Esophagus squamous epithelium (tissue), 5 donors: ENCODE data around the gene PARD3B. TPM values are rescaled to one million over a fixed set of nuclear protein-coding genes. Genes with fewer than 3 reads are reported as not detected.

Experiments
- DNase-seq: peaks from one replicate; lab custom pipeline; 2025; lab: John Stamatoyannopoulos, UW
- H3K27ac ChIP-seq, 4 donors: fragments of 200-600 bp; sonication (generic); one replicate each; pipeline ENCODE4 v1.5.1; 2016 to 2019; ENCODE audit warnings: mild to moderate bottlenecking in 1 of 4
- H3K27me3 ChIP-seq, 4 donors: fragments of 200-600 bp; sonication (generic); 1 replicate in 3 of 4; 2 replicates in 1 of 4; pipeline versions ENCODE4 v1.5.1 to v1.6.0; 2017 to 2021; ENCODE audit warnings: antibody characterized with exemption in 1 of 4
- H3K36me3 ChIP-seq, 3 donors: fragments of 200-600 bp; sonication (generic); one replicate each; pipeline ENCODE4 v1.5.1; 2016 to 2019
- H3K4me1 ChIP-seq, 3 donors: fragments of 200-600 bp; sonication (generic); one replicate each; pipeline ENCODE4 v1.5.1; 2017 to 2019
- H3K4me3 ChIP-seq, 4 donors: fragments of 200-600 bp; sonication (generic); 1 replicate in 3 of 4; 2 replicates in 1 of 4; pipeline ENCODE4 v1.5.1; 2016 to 2019; ENCODE audit warnings: mild to moderate bottlenecking in 2 of 4, moderate library complexity in 1 of 4
- H3K9me3 ChIP-seq, 3 donors: fragments of 200-600 bp; sonication (generic); one replicate each; pipeline ENCODE4 v1.5.1; 2016 to 2019
- POLR2A ChIP-seq, 4 donors: fragments of 450-650 bp; IDR thresholded peaks; one replicate each; pipeline ENCODE4 v1.6.1; 2017; ENCODE audit warnings: antibody characterized with exemption in 4 of 4, mild to moderate bottlenecking in 4 of 4, moderate library complexity in 3 of 4
- WGBS, 2 donors: methylation state at CpG; one replicate each; pipeline ENCODE4 v1.1.5; 2018; 5-methylcytosine and 5-hydroxymethylcytosine counted together
- intact Hi-C: fragments of 100-400 bp; cut with DNase I; formaldehyde crosslinking; loops from one replicate; pipeline ENCODE4 v1.15.0; 2022
- total RNA-seq, 4 donors: library from RNA; depleted of rRNA; stranded (reverse); fragments of >200 nt; gene quantifications; one replicate each; pipeline ENCODE4 v1.1.0, GENCODE V29; 2016
- TF ChIP-seq, protein P1 (sequence below), 6 experiments: fragments of 450-650 bp in 4 of 6; fragments of 200-600 bp in 2 of 6; sonication (generic) in 2 of 6; IDR thresholded peaks; one replicate each; pipeline ENCODE4 v1.5.1; 2016 to 2019; ENCODE audit warnings: antibody characterized with exemption in 6 of 6, mild to moderate bottlenecking in 4 of 6, moderate library complexity in 4 of 6
- donor health status: DM: yes; HTN: yes; CAD: no.

PARD3B gene
- total RNA-seq, 4 donors from 2014 or later = 2.4 to 15.8 (median 4.3) TPM

GRCh38 chr2:205456682-205457081 is 911.4 kb downstream of the PARD3B start:
- no peak for DNase-seq
- Histone ChIP-seq H3K4me3 (no peak overlapping the region), H3K9me3 (no peaks in the 10 kb centered on the region), H3K27ac (no peak overlapping the region), H3K36me3 (no peaks in the 10 kb centered on the region), H3K4me1 (peaks cover 0 to 9% (median 2%) of the 10 kb centered on the region in 3 donors), H3K27me3 (no peaks in the 10 kb centered on the region)
- intact Hi-C loops = no loop called here
- 93% methylated on average over 1 of the region's 1 CpG for WGBS, 2 donors
- no peak for TF ChIP-seq POLR2A (IDR thresholded peaks at IDR 0.05)
- TF ChIP-seq, protein P1, sequence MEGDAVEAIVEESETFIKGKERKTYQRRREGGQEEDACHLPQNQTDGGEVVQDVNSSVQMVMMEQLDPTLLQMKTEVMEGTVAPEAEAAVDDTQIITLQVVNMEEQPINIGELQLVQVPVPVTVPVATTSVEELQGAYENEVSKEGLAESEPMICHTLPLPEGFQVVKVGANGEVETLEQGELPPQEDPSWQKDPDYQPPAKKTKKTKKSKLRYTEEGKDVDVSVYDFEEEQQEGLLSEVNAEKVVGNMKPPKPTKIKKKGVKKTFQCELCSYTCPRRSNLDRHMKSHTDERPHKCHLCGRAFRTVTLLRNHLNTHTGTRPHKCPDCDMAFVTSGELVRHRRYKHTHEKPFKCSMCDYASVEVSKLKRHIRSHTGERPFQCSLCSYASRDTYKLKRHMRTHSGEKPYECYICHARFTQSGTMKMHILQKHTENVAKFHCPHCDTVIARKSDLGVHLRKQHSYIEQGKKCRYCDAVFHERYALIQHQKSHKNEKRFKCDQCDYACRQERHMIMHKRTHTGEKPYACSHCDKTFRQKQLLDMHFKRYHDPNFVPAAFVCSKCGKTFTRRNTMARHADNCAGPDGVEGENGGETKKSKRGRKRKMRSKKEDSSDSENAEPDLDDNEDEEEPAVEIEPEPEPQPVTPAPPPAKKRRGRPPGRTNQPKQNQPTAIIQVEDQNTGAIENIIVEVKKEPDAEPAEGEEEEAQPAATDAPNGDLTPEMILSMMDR (IDR thresholded peaks at IDR 0.05) = no peak

DNA sequence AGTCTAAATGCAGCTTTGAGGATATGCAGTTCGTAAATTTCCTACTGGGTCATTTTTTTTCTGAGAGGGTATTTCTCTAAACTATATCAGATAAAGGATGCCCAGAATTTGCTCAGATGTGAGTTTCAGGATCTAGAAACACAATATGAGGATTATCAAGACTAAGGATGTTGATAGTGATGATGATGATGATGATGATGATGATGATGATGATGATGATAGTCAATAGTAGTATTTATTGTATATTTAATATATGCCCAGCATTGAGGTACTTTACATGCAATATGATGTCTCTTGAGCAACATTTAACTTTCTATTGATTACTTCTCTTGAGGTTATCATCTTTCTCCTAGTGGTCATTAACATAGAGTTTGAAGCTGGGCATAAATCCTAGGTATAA is 914.9 kb downstream of the PARD3B start:
- no peaks in the 10 kb centered on the region for H3K27me3 ChIP-seq
- no peaks in the 10 kb centered on the region for H3K36me3 ChIP-seq
- WGBS, 2 donors = 83 to 100% methylated on average over 1 of the region's 1 CpG
- no peaks in the 10 kb centered on the region for H3K9me3 ChIP-seq
- intact Hi-C loops = no loop called here
- H3K4me3 ChIP-seq = no peak overlapping the region
- no peak for DNase-seq
- no peak overlapping the region for H3K27ac ChIP-seq
- no peak for TF ChIP-seq POLR2A (IDR thresholded peaks at IDR 0.05)
- TF ChIP-seq, protein P1 (IDR thresholded peaks at IDR 0.05) = no peak
- peaks cover 0 to 23% (median 6%) of the 10 kb centered on the region in 3 donors for H3K4me1 ChIP-seq

GRCh38 chr2:205461169-205461568 is 915.9 kb downstream of the PARD3B start:
- intact Hi-C loops = no loop called here
- Histone ChIP-seq H3K27ac (peak overlapping the region in 1 of 4 donors; percentile 25), H3K9me3 (no peaks in the 10 kb centered on the region), H3K27me3 (no peaks in the 10 kb centered on the region), H3K4me3 (no peak overlapping the region), H3K4me1 (peaks cover 0 to 23% (median 6%) of the 10 kb centered on the region in 3 donors), H3K36me3 (no peaks in the 10 kb centered on the region)
- no peak for TF ChIP-seq POLR2A (IDR thresholded peaks at IDR 0.05)
- TF ChIP-seq, protein P1 (IDR thresholded peaks at IDR 0.05) = no peak
- no peak for DNase-seq
- WGBS, 2 donors = 58 to 65% methylated on average over 4 of the region's 4 CpGs

DNA sequence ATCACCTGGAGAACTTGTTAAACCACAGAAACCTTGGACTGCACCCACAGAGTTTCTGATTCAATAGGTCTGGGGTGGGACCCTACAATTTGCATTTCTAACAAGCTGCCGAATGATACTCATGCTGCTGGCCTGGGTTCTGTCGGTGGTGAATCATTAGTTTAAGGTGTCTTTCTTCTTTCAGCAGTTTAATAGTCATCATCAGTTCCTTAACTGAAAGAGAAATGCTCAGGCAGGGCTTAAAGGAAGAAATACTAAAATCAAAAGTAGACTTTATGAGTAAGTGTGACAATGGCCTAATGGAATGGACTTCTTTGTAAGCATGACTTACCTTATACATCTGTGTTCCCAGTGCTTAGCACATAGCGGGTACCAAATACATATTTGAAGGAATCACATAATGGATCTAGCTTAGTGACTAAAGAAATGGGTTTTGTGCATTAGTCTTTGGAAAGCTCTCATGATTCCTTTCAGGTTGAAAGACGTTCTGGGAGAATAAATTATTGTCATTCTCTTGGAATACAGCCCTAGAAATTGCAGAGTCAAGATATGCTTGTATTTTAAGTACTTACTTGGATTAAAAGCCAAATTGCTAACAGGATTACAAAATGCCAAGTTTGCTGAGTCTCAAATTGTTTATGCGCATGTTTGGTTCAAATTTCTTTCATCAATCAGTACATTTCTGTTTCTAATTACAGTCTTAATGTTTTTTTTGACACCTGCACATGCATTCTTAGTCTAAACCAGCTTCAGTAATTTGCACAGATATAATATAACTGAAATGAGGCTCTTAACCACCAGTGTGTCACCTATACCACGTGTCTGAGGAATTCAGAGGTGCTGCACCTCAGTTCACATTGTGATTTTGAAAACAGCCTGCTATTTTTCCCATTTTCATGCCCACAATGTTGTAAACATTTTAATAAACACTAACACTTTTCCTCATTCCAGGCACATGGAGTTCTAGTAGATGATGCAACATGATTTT is 916.7 kb downstream of the PARD3B start:
- WGBS, 2 donors = 24 to 39% methylated on average over 6 of the region's 6 CpGs
- no peak for DNase-seq

More for the DNA sequence above, 916.7 kb downstream of the PARD3B start:
- Histone ChIP-seq H3K9me3 (no peaks in the 10 kb centered on the region), H3K4me1 (peaks cover 0 to 23% (median 6%) of the 10 kb centered on the region in 3 donors), H3K27me3 (no peaks in the 10 kb centered on the region), H3K27ac (peak overlapping the region in 1 of 4 donors; percentile 25), H3K36me3 (no peaks in the 10 kb centered on the region), H3K4me3 (no peak overlapping the region)
- intact Hi-C loops = no loop called here
- TF ChIP-seq, protein P1 (IDR thresholded peaks at IDR 0.05) = no peak
- no peak for TF ChIP-seq POLR2A (IDR thresholded peaks at IDR 0.05)
